WTC11 (cell line): ENCODE results near the gene CACNG3.

Experiments used
- ESRRA ChIP-seq: sonication (generic); formaldehyde crosslinking; IDR thresholded peaks from 2 replicates; pipeline ENCODE4 v1.8.1; 2022; ENCODE audit warnings: mild to moderate bottlenecking, missing genetic modification reagents, borderline replicate concordance
- ETV6 ChIP-seq: sonication (generic); formaldehyde crosslinking; IDR thresholded peaks from 2 replicates; pipeline ENCODE4 v1.8.1; 2022; ENCODE audit warnings: mild to moderate bottlenecking, missing genetic modification reagents
- MLX ChIP-seq: sonication (generic); formaldehyde crosslinking; IDR thresholded peaks from 2 replicates; pipeline ENCODE4 v1.8.1; 2023; ENCODE audit warnings: mild to moderate bottlenecking, missing genetic modification reagents, moderate library complexity
- MXD4 ChIP-seq: fragments of 250-450 bp; sonication (Bioruptor Pico); IDR thresholded peaks from 2 replicates; pipeline ENCODE4 v1.8.0; 2021; ENCODE audit warnings: mild to moderate bottlenecking, moderate library complexity, borderline replicate concordance
- ZBTB21 ChIP-seq: sonication (generic); formaldehyde crosslinking; IDR thresholded peaks from 2 replicates; pipeline ENCODE4 v1.8.1; 2023; ENCODE audit warnings: mild to moderate bottlenecking, missing genetic modification reagents, borderline replicate concordance
- ZNF416 ChIP-seq: fragments of 250-450 bp; sonication (Bioruptor Pico); IDR thresholded peaks from 2 replicates; pipeline ENCODE4 v1.9.0; 2021; ENCODE audit warnings: mild to moderate bottlenecking, inconsistent platforms
- TF ChIP-seq, protein P1 (sequence below): fragments of 200-600 bp; IDR thresholded peaks from 2 replicates; pipeline ENCODE4 v1.8.0; 2022; ENCODE audit warnings: antibody characterized with exemption
- TF ChIP-seq, protein P2 (sequence below): sonication (generic); formaldehyde crosslinking; conservative IDR thresholded peaks from 2 replicates; pipeline ENCODE4 v1.8.1; 2022; ENCODE audit warnings: mild to moderate bottlenecking, missing genetic modification reagents

GRCh38 chr16:24372824-24373223, 116.7 kb downstream of the CACNG3 start:
- TF ChIP-seq, protein P1, sequence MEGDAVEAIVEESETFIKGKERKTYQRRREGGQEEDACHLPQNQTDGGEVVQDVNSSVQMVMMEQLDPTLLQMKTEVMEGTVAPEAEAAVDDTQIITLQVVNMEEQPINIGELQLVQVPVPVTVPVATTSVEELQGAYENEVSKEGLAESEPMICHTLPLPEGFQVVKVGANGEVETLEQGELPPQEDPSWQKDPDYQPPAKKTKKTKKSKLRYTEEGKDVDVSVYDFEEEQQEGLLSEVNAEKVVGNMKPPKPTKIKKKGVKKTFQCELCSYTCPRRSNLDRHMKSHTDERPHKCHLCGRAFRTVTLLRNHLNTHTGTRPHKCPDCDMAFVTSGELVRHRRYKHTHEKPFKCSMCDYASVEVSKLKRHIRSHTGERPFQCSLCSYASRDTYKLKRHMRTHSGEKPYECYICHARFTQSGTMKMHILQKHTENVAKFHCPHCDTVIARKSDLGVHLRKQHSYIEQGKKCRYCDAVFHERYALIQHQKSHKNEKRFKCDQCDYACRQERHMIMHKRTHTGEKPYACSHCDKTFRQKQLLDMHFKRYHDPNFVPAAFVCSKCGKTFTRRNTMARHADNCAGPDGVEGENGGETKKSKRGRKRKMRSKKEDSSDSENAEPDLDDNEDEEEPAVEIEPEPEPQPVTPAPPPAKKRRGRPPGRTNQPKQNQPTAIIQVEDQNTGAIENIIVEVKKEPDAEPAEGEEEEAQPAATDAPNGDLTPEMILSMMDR: no peak
- TF ChIP-seq, protein P2, sequence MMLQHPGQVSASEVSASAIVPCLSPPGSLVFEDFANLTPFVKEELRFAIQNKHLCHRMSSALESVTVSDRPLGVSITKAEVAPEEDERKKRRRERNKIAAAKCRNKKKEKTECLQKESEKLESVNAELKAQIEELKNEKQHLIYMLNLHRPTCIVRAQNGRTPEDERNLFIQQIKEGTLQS: no peak
- TF ChIP-seq MLX (CRISPR knock-in tag): no peak
- no peak for TF ChIP-seq MXD4 (CRISPR knock-in tag)
- no peak for TF ChIP-seq ETV6 (CRISPR knock-in tag)
- no peak for TF ChIP-seq ZBTB21 (CRISPR knock-in tag)
- TF ChIP-seq ZNF416 (CRISPR knock-in tag): no peak
- TF ChIP-seq ESRRA (CRISPR knock-in tag): no peak
